GM23248 (cell line): ENCODE measurements around the gene MYLIP. TPM values are rescaled to one million over a fixed set of nuclear protein-coding genes. Genes with fewer than 3 reads are reported as not detected.

Experiments used
- DNase-seq: peaks from one replicate; pipeline ENCODE4 v3.0.0-alpha.2; 2015
- H2AFZ ChIP-seq: fragments of 200-600 bp; sonication (generic); 2 replicates; pipeline ENCODE4 v1.6.1; 2016; ENCODE audit warnings: antibody characterized with exemption
- H3F3A ChIP-seq: fragments of 200-600 bp; sonication (generic); 2 replicates; pipeline ENCODE4 v1.6.1; 2016; ENCODE audit warnings: mild to moderate bottlenecking, antibody characterized with exemption, mixed run types; ENCODE audit not compliant: insufficient read depth
- H3K27ac ChIP-seq: fragments of 200-600 bp; sonication (generic); 2 replicates; pipeline ENCODE4 v1.5.1; 2016; ENCODE audit warnings: mild to moderate bottlenecking
- H3K27me3 ChIP-seq: fragments of 200-600 bp; sonication (generic); replicated peaks from 2 replicates; pipeline ENCODE4 v1.6.1; 2016; ENCODE audit warnings: mild to moderate bottlenecking; ENCODE audit not compliant: insufficient read depth
- H3K36me3 ChIP-seq: fragments of 200-600 bp; sonication (generic); 2 replicates; pipeline ENCODE4 v1.6.1; 2016; ENCODE audit warnings: low read depth, mild to moderate bottlenecking
- H3K4me1 ChIP-seq: fragments of 200-600 bp; sonication (generic); 2 replicates; pipeline ENCODE4 v1.6.1; 2016; ENCODE audit warnings: mild to moderate bottlenecking; ENCODE audit not compliant: insufficient read depth
- H3K4me2 ChIP-seq: fragments of 200-600 bp; sonication (generic); one replicate; pipeline ENCODE4 v1.6.1; 2016; ENCODE audit warnings: mild to moderate bottlenecking; ENCODE audit not compliant: unreplicated experiment
- H3K4me3 ChIP-seq: fragments of 200-600 bp; sonication (generic); 2 replicates; pipeline ENCODE4 v1.5.1; 2016; ENCODE audit warnings: mild to moderate bottlenecking
- H3K79me2 ChIP-seq: fragments of 200-600 bp; sonication (generic); 2 replicates; pipeline ENCODE4 v1.6.1; 2016; ENCODE audit warnings: mild to moderate bottlenecking; ENCODE audit not compliant: insufficient read depth
- H3K9ac ChIP-seq: fragments of 200-600 bp; sonication (generic); 2 replicates; pipeline ENCODE4 v1.6.1; 2016; ENCODE audit warnings: mild to moderate bottlenecking
- H3K9me2 ChIP-seq: fragments of 200-600 bp; sonication (generic); 2 replicates; pipeline ENCODE4 v1.6.1; 2016; ENCODE audit warnings: mixed run types, mild to moderate bottlenecking, moderate library complexity; ENCODE audit not compliant: insufficient read depth
- H3K9me3 ChIP-seq: fragments of 200-600 bp; sonication (generic); one replicate; pipeline ENCODE4 v1.6.1; 2017; ENCODE audit warnings: low read depth
- H4K20me1 ChIP-seq: fragments of 200-600 bp; sonication (generic); 2 replicates; pipeline ENCODE4 v1.6.0; 2016; ENCODE audit not compliant: insufficient read depth
- EZH2 ChIP-seq: fragments of 200-600 bp; sonication (generic); IDR thresholded peaks from 2 replicates; pipeline ENCODE4 v1.6.1; 2018; ENCODE audit warnings: antibody characterized with exemption, mild to moderate bottlenecking; ENCODE audit not compliant: insufficient read depth, poor library complexity, severe bottlenecking
- EZH2phosphoT487 ChIP-seq: fragments of 200-600 bp; sonication (generic); IDR thresholded peaks from 2 replicates; pipeline ENCODE4 v1.6.1; 2018; ENCODE audit warnings: antibody characterized with exemption, moderate library complexity, mild to moderate bottlenecking, low read depth; ENCODE audit not compliant: insufficient read depth
- WGBS, 2 experiments: methylation state at CpG; one replicate each; pipeline ENCODE4 v1.1.6; 2015 to 2017; ENCODE audit warnings: low lambda C conversion rate in 2 of 2, low coverage in 1 of 2; ENCODE audit errors: missing lambda C conversion rate in 2 of 2; 5-methylcytosine and 5-hydroxymethylcytosine counted together
- in situ Hi-C: fragments of 300-500 bp; cut with MboI; formaldehyde crosslinking; loops from 2 replicates; pipeline ENCODE4 v1.15.0; 2020
- polyA plus RNA-seq: library from polyadenylated mRNA; unstranded; fragments of >200 nt; fragmentation: Nextera tagmentation; extraction: Ambion mirVana; gene quantifications from 2 replicates; pipeline ENCODE4 v1.2.1, GENCODE V29; 2016
- total RNA-seq: library from RNA; depleted of rRNA; stranded (reverse); fragments of >200 nt; shearing (Covaris generic); gene quantifications from 2 replicates; pipeline ENCODE4 v1.2.3, GENCODE V29; 2014

MYLIP gene
- total and polyA plus RNA-seq, 2 experiments from 2014 or later = 1.7 to 1.9 TPM

DNA sequence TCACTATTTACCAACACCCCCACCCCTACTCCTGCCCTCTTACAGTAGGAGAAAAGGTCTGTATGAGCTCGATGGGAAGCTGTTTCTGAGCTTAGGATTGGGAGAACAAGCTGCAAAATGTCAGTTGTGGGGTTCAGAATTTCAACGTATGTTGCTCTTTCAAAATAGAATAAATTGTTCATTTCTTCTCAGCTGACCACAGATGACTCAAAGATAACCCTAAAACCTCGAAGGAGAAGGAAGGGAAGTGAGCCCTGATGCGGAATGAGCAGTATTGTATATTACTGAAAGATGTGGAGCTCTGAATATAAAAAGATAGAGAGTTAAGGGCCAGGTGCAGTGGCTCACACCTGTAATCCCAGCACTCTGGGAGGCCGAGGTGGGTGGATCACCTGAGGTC, 35.9 kb upstream of the MYLIP start:
- H3K9ac ChIP-seq = no peak overlapping the region
- H3K27ac ChIP-seq = no peak overlapping the region
- no peaks in the 10 kb centered on the region for H3F3A ChIP-seq
- TF ChIP-seq EZH2 = no peak
- no peak for TF ChIP-seq EZH2phosphoT487
- H3K9me3 ChIP-seq = no peaks in the 10 kb centered on the region
- no peak overlapping the region for H3K4me2 ChIP-seq
- no peak overlapping the region for H2AFZ ChIP-seq
- H3K9me2 ChIP-seq = no peaks in the 10 kb centered on the region
- H3K36me3 ChIP-seq = no peaks in the 10 kb centered on the region
- no peak for DNase-seq
- in situ Hi-C loops = no loop called here
- H3K27me3 ChIP-seq = peaks cover 34% of the 10 kb centered on the region
- no peaks in the 10 kb centered on the region for H3K79me2 ChIP-seq
- no peaks in the 10 kb centered on the region for H3K4me1 ChIP-seq
- H3K4me3 ChIP-seq = no peak overlapping the region
- WGBS, 2 experiments = 47 to 58% methylated on average over 5 of the region's 5 CpGs
- no peaks in the 10 kb centered on the region for H4K20me1 ChIP-seq

DNA sequence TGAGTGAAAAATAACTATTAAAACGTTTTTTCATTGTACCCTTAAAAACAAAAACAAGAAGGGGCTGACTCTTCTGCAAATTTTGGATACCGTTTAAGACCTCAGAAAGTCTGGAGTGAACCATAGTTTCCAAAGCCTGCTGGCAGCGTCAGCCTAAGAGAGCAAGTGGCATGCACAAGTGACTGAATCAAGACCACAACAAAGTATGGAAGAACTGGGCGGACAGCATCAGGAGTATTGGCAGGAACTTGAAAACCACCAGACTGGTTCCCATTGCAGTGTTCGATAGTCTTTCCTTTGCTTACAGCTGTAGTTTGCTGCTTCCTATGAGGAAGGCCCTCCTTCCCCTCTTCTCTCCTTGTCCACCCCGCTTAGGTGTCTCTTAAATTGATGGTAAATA, 33.7 kb upstream of the MYLIP start:
- Histone ChIP-seq H3K79me2 (no peaks in the 10 kb centered on the region), H3K4me3 (no peak overlapping the region), H3F3A (no peaks in the 10 kb centered on the region), H3K9ac (no peak overlapping the region), H3K27me3 (peaks cover 36% of the 10 kb centered on the region), H3K4me1 (no peaks in the 10 kb centered on the region), H3K36me3 (no peaks in the 10 kb centered on the region), H4K20me1 (no peaks in the 10 kb centered on the region), H3K27ac (no peak overlapping the region), H3K9me2 (no peaks in the 10 kb centered on the region), H3K9me3 (no peaks in the 10 kb centered on the region), H3K4me2 (no peak overlapping the region), H2AFZ (no peak overlapping the region)
- 13 to 17% methylated on average over 6 of the region's 6 CpGs for WGBS, 2 experiments
- no peak for TF ChIP-seq EZH2
- TF ChIP-seq EZH2phosphoT487 = no peak
- peak; percentile 14 for DNase-seq
- in situ Hi-C loops = no loop called here

DNA sequence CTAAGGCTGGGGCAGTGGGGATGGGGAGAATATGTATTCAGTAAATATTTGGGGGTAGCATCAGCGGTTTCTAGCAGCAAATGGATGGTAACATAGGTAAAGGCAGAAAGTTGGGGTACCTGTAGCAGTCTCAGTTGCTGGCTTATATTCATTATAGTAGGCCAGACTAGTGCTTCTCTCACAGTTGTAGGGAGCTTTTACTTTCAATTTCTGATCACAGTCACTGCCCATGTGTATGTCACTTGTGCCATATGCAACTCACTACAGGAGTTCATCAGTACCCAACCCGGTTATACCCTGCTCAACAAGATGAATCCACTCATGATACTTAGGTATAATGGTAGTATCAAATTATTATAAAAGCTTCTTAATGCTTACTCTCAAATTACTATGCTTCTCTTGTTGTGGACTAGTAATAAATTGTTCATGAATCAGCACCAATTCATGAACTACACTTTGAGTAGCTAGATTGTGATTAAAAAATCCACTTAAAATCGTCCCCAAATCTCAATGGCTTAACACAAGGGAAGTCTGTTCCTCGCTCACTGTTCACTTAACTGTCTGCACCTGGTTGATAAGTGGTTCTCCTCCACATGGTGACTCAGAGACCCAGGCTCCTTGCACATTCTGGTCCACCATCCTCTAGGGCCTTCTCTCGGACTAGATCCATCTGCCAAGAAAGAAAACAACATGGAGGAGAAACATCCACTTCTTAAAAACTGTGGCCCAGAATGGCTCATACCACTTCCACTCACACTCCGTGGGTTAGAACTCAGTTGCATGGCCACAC, 31.3 kb upstream of the MYLIP start:
- Histone ChIP-seq H3K4me2 (no peak overlapping the region), H3K9me3 (no peaks in the 10 kb centered on the region), H3K79me2 (no peaks in the 10 kb centered on the region), H3K4me3 (no peak overlapping the region), H3K27me3 (peaks cover 45% of the 10 kb centered on the region), H3K27ac (no peak overlapping the region), H3F3A (no peaks in the 10 kb centered on the region), H3K9me2 (no peaks in the 10 kb centered on the region), H3K9ac (no peak overlapping the region), H4K20me1 (no peaks in the 10 kb centered on the region), H2AFZ (no peak overlapping the region), H3K36me3 (no peaks in the 10 kb centered on the region), H3K4me1 (no peaks in the 10 kb centered on the region)
- in situ Hi-C loops = no loop called here
- TF ChIP-seq EZH2 (no peak), EZH2phosphoT487 (no peak)
- 53 to 57% methylated on average over 6 of the region's 6 CpGs for WGBS, 2 experiments
- DNase-seq = no peak

DNA sequence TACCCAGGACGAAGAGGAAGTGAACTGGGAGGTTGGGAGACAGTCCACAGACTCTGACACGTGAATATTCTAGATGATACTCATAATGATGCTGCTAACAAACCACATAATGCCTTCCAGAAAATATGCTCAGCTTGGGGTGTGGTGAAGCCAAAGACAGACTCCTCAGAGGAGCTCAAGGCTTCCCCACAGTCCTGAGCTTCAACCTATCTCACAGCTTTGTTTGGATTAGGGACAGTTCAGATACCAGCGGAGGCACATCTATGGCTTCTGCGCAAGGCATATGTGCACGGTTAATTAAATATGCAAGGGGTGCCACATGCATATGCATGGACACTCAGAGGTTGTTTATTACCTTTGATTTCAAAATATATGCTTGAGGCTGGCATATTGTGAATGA, 30.7 kb upstream of the MYLIP start:
- peak; percentile 2 for DNase-seq
- H3K9me2 ChIP-seq = no peaks in the 10 kb centered on the region

More for the DNA sequence above, 30.7 kb upstream of the MYLIP start:
- Histone ChIP-seq H3K27ac (no peak overlapping the region), H3K36me3 (no peaks in the 10 kb centered on the region), H3F3A (no peaks in the 10 kb centered on the region), H4K20me1 (no peaks in the 10 kb centered on the region), H3K79me2 (no peaks in the 10 kb centered on the region), H3K27me3 (peaks cover 40% of the 10 kb centered on the region), H3K4me2 (no peak overlapping the region), H2AFZ (no peak overlapping the region), H3K4me1 (no peaks in the 10 kb centered on the region), H3K4me3 (no peak overlapping the region), H3K9me3 (no peaks in the 10 kb centered on the region), H3K9ac (no peak overlapping the region)
- WGBS, 2 experiments = 60 to 61% methylated on average over 5 of the region's 5 CpGs
- in situ Hi-C loops = no loop called here
- TF ChIP-seq EZH2phosphoT487 = no peak
- TF ChIP-seq EZH2 = no peak
